ENCODE measurements around the gene ARHGAP45.

DNA sequence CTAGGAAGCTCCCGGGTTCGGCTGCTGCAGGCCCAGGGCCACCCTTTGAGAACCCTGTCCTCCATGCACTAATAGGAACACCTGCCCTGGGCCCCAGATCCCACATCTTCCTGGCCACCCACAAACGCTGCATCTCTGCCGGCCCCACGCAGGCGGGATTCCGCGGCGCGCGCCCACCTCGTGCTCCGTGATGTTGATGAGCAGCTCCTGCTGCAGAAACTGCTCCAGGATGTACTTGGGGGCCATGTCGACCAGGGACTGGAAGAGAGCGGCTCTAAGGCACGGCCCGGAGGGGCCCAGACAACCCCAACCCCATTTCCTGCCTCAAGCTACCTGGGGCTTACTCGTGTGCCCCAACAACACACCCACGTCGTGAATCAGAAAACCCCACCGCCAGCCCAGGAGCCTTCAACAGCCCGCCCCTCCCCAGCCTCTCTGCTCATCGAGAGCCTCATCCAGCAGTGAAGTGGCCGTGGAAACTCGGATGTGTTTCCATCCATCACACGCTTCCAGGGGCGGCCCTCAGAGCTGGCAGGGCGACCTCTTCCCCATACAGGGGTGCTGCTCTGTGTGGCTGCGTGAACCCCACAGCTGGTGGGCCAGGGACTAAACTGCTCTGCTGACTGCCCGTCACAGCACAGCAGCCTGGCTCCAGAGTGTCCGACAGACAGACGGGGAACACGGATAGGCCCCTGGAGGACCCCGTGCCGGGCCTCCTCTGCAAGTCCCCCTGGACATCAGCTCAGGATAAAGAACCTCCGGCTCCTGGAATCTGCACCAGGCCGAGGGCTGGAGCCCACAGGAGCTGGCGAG is 24.0 kb downstream of the ARHGAP45 start:
- TF ChIP-seq, protein P1, sequence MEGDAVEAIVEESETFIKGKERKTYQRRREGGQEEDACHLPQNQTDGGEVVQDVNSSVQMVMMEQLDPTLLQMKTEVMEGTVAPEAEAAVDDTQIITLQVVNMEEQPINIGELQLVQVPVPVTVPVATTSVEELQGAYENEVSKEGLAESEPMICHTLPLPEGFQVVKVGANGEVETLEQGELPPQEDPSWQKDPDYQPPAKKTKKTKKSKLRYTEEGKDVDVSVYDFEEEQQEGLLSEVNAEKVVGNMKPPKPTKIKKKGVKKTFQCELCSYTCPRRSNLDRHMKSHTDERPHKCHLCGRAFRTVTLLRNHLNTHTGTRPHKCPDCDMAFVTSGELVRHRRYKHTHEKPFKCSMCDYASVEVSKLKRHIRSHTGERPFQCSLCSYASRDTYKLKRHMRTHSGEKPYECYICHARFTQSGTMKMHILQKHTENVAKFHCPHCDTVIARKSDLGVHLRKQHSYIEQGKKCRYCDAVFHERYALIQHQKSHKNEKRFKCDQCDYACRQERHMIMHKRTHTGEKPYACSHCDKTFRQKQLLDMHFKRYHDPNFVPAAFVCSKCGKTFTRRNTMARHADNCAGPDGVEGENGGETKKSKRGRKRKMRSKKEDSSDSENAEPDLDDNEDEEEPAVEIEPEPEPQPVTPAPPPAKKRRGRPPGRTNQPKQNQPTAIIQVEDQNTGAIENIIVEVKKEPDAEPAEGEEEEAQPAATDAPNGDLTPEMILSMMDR (IDR thresholded peaks at IDR 0.05), result no peak
- no peak for TF ChIP-seq POLR2A (IDR thresholded peaks at IDR 0.05)

Data from tibial nerve (tissue), 3 donors.